ENCODE measurements around the gene EAF1.

- TF ChIP-seq CTCF (IDR thresholded peaks at IDR 0.05; ENCODE audit: poor library complexity, severe bottlenecking) = no peak
- TF ChIP-seq POLR2AphosphoS5 (IDR thresholded peaks at IDR 0.05) = no peak
- no peak for TF ChIP-seq SMC3 (conservative IDR thresholded peaks at IDR 0.05; ENCODE audit: poor library complexity)
- no peak for TF ChIP-seq EP300 (conservative IDR thresholded peaks at IDR 0.05; ENCODE audit: poor library complexity, severe bottlenecking)
These were observed 11.6 kb downstream of the EAF1 start for GRCh38 chr3:15438983-15439382.
